GM18873 (cell line): ENCODE results near the gene TECTA.
"Not testable (repeated sequence)": the region's sequence is repeated elsewhere in the genome, so short reads cannot be mapped to it uniquely, and the experiment has no call there.

ENCODE experiments used
- ATAC-seq: cut with Tn5 transposase; IDR thresholded peaks from one replicate; pipeline ENCODE4 v1.9.1; 2021; ENCODE audit warnings: mild to moderate bottlenecking, moderate library complexity, moderate number of reproducible peaks; ENCODE audit not compliant: unreplicated experiment, low FRiP score

The TECTA gene

DNA sequence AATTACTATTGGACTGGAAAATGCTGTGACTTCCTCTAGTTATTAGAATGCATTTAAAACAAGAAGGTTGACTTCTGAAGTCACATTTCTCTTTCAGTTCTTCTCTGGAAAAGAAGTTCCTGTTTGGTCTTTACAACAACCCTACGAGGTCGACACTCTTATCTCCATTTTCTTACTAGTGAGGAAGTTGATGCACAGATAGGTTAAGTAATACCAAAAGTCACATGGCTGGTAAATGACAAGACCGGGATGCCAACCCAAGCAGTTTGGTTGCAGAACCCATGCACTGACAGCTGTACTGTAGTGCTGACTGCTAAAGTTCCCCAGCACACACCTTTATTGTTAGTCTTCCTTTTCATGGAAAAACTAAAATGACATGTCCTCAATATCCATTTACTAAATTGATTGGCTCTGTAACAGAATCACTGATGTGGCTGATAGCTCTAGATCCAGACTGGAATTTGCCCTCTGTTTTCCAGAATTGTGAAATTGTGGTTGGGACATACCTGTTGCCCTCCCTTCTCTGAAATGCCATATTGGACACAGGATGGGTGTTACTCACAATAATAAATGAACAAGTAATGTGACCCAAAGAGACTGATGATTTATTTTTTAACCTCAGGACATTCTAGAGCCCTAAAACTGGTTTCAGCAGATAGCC lies 9.4 kb upstream of the TECTA start:
- no peak for ATAC-seq

DNA sequence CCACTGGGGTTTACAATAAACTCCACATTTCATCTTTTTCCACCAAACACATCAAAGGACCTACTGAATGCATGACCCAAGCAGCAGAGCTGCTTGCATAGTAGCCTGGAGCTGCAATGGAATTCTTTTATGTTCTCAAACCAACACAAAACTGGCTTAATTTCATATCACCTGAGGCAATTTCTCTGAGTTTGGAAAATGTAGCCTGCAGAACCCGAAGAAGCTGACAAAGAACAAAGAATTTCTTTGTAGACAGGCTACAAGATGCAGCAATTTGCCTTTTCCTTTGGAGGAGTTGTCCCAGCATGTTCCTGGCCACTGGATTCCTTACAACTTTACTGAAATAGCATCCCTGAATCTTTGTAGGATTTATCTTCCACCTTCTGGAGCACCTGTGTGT lies 5.5 kb upstream of the TECTA start:
- ATAC-seq: no peak

- ATAC-seq: no peak
These were observed 1.7 kb upstream of the TECTA start for GRCh38 chr11:121099364-121099763.

GRCh38 chr11:121099885-121100284 lies 1.2 kb upstream of the TECTA start:
- no peak for ATAC-seq

DNA sequence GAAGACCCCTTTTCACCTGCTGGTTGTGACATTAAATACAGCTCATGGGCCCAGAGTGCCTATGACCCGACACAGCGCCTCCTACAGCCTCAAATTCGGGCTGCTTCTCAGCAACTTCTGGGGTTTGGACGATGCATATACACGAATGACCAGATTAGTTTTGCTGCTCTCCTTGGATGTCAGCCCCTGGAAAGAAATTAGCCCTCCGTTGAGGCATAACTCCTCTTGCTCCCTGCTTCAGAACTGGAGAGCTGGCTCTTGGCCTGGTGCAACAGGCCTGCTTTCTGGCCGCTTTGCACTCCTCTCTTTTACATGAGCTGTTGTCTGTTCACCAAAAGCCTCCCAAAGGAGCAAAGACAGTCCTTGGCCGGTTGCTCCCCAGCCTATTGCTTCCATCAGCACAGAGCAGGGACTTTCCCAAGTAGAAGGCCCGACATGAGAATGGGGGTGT lies 3.3 kb downstream of the TECTA start:
- ATAC-seq: no peak

- no peak for ATAC-seq
These were observed 4.0 kb downstream of the TECTA start for GRCh38 chr11:121105063-121105480.

DNA sequence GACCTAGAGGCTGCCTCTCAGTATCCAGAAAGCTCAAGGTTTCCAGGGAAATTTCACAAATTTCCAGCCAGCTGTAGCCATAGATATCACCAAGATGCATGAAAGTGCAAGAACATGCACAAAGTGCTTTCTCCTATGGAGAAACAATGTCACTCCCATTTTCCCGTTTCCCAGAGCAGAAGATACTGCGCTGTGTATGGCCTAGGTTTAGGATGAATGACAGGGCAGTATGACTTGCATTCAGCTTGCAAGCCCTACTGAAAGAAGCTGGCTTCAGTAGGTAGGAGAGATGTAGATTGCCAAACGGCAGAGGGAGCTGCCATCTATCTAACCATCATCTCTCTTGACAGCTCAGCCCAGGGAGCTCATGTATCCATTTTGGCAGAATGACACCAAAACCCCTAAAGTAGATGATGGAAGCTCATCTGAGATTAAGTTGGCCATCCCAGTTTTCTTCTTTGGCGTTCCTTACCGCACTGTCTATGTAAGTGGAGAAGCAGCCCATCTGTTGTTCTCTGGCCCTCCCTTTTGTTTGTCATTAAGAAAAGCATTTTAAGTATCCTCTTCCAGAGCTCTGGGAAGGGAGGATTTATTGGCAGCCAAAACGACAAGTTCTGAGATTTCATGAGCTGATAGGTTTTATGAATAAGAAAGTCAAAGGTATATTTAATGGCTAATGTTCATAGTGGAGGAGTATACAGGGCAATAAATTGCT lies 4.6 kb downstream of the TECTA start:
- no peak for ATAC-seq

- ATAC-seq: no peak
These were observed 5.8 kb downstream of the TECTA start for GRCh38 chr11:121106812-121107211.

- no peak for ATAC-seq
These were observed 7.4 kb downstream of the TECTA start for GRCh38 chr11:121108413-121108812.

DNA sequence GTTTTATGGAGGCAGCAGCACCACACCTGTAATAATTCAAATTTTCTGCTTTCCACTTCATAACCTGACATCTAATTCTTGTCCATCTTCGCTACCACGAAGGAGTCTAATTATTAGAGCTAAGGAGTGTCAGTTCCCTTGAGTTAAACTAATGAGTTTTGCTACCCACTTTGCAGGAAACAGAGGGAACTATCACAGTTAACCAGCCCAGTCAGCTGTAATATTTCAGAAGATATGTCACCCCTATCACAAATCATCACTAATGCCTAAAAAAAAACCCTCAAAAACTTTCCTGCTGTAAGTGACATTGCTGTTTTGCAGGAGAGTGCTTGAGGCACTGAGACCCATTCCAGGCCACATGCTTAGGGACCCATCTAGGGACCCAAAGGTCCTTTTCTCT lies 8.4 kb downstream of the TECTA start:
- no peak for ATAC-seq

DNA sequence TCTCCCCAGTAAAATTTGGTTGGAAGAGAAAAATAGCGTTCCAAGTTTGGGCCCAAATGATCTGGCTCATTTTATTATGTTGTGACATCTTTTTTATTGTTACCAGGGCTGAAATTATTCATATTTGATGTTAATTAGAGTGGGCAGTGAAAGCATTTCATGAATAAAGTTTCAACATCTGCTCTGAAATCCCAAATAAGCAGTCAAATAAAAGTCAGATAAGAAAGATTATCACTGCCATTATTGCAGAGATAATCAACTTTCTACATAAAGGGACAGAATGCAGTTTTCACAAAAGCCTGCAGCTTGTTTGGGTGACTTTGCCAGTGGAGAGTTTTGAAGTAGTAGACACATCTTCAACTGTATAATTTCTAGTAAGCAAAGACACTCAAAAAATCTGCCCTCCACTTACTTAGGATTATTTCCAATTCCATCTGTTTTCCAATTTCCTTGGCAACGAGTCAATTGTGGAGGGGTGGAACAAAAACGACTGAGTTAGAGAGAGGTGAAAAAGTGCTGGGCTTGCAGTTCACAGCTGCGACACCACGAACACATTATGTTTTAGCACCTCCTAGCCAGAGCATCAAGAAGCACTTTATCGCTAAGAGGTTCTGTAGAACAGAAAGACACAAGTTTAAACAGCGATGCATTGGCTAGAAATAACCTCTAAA lies 9.0 kb downstream of the TECTA start:
- no peak for ATAC-seq

- ATAC-seq: no peak
These were observed 10.1 kb downstream of the TECTA start for GRCh38 chr11:121110871-121111724.

DNA sequence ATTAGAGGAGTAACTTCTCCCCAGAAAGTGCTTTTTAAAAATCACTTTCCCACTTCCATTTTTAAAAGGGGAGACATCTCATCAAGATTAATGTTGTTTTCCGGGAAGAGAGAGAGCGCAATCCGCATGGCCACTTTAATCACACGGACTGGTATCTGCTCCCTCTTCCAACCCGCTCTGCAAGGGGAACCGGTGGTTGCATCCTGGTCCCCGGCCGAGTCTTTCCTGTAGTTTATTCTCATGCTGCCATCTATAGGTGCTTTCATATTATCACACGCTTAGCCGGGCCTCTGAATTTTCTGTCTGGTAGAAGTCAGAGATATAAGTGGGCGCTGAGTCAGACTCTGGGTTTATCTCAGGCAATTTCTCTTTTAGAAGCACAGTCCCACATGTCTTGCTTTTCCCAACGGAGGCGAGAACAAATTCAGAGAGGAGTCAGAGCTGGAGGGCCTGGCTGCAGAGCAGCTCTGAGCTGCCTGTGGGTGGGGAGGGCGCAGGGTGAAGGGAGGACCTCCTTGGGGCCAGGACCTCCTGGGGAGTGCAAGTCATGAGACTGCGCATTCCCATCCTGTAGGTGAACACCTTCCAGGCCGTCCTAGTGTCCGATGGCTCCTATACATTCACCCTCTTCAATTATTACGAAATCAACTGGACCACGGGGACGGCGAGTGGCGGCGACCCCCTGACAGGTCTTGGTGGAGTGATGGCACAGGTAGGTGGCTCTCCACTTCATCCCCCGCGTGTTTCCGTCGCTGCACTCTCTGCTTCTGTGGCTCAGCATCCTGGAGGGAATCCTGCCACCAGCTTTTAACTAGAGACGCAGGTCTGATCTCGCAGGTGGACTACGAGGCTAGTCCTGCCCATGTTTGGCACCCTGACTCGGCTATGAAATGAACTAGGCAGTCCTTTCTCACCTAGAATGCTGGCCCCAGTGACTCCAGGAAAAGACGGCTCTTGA lies 11.7 kb downstream of the TECTA start:
- ATAC-seq: no peak

GRCh38 chr11:121113611-121114010 lies 12.6 kb downstream of the TECTA start:
- ATAC-seq: no peak

DNA sequence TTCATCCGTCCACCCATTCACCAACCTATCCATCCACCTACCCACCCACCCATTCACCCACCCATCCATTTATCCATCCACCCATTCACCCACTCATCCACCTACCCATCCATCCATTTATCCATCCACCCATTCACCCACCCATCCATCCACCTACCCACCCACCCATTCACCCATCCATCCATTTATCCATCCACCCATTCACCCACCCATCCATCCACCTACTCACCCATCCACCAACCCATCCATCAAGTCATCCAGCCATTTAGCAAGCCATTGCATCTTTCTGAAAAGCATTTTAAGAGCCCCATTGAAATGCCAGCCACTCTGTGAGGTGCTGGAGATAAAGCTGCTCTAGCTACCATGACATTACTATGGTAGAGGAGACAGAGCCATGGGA lies 14.0 kb downstream of the TECTA start:
- ATAC-seq: not testable (repeated sequence)

DNA sequence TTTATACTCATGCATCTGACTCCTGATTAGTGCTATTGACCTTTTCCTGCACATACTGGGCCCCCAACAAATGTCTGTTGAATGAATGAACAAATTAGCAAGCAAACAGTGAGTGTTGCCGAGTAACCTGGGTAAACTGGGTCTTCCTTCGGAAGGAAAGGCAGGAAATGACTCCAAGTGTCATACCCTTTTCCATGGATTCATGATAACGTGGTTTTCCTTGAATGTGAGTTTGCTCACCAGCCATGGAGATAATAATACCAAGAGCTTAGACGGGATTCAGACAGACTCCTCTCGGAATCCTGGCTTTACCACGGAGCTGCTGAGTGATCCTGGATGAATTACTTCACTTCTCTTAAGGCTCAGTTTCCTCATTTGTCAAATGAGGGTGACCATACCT lies 16.7 kb downstream of the TECTA start:
- no peak for ATAC-seq

DNA sequence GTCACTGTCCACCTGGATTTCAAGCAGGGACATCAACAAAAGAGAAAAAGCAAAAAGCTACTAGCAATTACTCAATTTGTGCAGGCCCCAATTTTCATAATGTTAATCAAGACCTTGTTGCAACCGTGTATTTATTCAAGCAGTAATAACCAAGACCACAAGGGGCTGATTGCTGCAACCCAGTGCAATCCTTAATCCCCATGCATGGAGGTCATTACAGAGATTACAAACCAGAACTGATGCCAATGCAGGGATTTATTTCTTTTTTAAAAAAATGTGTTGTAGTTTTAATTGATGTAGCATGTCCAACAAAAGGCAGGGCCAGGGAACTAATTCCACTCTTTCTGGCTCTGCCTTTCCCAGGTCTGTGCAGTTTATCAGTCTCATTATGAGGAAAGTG lies 18.4 kb downstream of the TECTA start:
- no peak for ATAC-seq

DNA sequence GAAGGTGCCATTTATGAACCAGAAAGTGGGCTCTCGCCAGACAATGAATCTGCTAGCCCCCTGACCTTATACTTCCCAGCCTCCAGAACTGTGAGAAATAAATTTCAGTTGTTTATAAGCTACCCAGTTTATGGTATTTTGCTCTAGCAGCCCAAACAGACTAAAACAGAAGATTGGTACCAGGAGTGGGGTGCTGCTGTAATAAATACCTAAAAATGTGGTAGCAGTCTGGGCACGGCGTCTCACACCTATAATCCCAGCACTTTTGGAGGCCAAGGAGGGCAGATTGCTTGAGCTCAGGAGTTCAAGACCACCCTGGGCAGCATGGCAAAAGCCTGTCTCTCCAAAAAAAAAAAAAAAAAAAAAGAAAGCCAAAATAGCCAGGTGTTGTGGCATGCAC lies 21.3 kb downstream of the TECTA start:
- no peak for ATAC-seq

DNA sequence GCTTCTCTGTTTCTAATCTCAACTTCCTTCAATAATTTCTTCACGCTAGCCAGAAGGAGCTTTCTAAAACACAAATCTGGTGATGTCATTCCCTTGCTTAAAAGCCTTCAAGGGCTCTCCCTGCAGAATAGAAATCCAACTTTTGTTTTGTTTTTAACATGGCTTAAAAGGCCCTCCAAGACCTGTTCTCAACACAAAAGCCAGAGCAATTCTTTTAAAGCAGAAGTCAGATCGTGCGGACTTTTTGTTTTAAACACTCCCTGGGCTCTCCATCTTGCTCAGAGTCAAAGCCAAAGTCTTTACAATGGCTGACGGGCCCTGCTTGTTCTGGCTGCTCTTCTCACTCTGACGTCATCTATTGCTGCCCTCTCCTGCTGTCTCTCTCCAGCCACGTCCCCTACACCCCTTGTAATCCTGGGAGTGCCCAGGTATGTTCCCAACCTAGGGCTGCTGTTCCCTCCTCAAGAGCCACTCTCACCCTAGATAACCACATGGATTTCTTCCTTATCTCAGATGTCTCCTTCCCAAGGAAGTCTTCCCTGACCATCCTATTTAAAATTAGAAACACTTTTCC lies 22.5 kb downstream of the TECTA start:
- ATAC-seq: no peak
